Type B pancreatic cell (in vitro differentiated cells): Measurements from ENCODE around the gene SNTB2. TPM values are rescaled to one million over a fixed set of nuclear protein-coding genes. Genes with fewer than 3 reads are reported as not detected.
A peak's percentile ranks its signal among the peaks of the same experiment; 100 is the strongest.
"Not testable (repeated sequence)": the region's sequence is repeated elsewhere in the genome, so short reads cannot be mapped to it uniquely, and the experiment has no call there.

ENCODE experiments used
- DNase-seq: peaks from one replicate; pipeline ENCODE4 v3.0.0; 2021; ENCODE audit warnings: mixed read lengths; ENCODE audit not compliant: unreplicated experiment; ENCODE audit errors: extremely low spot score
- H3K27ac Mint-ChIP-seq: 2 replicates; pipeline ENCODE4 v1.8.0; 2021; ENCODE audit warnings: mild to moderate bottlenecking, mixed read lengths
- H3K27me3 Mint-ChIP-seq: 2 replicates; pipeline ENCODE4 v1.8.0; 2021; ENCODE audit warnings: mixed read lengths
- H3K36me3 Mint-ChIP-seq: 2 replicates; pipeline ENCODE4 v1.8.0; 2021; ENCODE audit warnings: mixed read lengths
- H3K4me1 Mint-ChIP-seq: one replicate; pipeline ENCODE4 v1.8.0; 2021; ENCODE audit warnings: mixed read lengths; ENCODE audit not compliant: unreplicated experiment
- H3K4me3 Mint-ChIP-seq: 2 replicates; pipeline ENCODE4 v1.8.0; 2021; ENCODE audit warnings: mild to moderate bottlenecking, mixed read lengths
- H3K9me3 Mint-ChIP-seq: 2 replicates; pipeline ENCODE4 v1.8.0; 2021; ENCODE audit warnings: mixed read lengths
- total RNA-seq: library from RNA; stranded (reverse); gene quantifications from 2 replicates; pipeline ENCODE4 v1.2.1, GENCODE V29; 2021; ENCODE audit warnings: low replicate concordance
- TF ChIP-seq, protein P1 (sequence below): fragments of 200-600 bp; sonication (generic); conservative IDR thresholded peaks from 2 replicates; pipeline ENCODE4 v1.5.0; 2021; ENCODE audit warnings: antibody characterized with exemption, mild to moderate bottlenecking

SNTB2 gene
- total RNA-seq, 1 donor from 2014 or later = 22.2 TPM

DNA sequence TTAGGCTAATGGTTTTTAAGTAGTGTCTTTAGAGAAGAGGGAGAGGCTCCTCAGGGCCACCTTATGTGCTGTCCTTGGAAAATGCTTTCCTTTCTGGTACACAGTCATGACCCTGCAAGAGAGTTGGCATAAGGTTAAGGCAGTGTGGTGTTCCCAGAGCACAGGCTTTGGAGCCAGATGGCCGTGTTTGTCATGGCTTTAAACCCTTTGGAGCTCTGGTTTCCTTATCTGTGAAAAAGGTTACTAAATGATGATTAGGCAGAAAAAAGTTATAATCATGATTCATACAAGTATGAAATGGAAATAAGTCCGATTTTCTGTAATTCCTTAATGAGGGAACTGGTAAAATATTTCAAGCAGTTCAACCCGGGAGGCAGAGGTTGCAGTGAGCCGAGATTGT, 41.3 kb upstream of the SNTB2 start:
- TF ChIP-seq, protein P1, sequence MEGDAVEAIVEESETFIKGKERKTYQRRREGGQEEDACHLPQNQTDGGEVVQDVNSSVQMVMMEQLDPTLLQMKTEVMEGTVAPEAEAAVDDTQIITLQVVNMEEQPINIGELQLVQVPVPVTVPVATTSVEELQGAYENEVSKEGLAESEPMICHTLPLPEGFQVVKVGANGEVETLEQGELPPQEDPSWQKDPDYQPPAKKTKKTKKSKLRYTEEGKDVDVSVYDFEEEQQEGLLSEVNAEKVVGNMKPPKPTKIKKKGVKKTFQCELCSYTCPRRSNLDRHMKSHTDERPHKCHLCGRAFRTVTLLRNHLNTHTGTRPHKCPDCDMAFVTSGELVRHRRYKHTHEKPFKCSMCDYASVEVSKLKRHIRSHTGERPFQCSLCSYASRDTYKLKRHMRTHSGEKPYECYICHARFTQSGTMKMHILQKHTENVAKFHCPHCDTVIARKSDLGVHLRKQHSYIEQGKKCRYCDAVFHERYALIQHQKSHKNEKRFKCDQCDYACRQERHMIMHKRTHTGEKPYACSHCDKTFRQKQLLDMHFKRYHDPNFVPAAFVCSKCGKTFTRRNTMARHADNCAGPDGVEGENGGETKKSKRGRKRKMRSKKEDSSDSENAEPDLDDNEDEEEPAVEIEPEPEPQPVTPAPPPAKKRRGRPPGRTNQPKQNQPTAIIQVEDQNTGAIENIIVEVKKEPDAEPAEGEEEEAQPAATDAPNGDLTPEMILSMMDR = no peak
- no peaks in the 10 kb centered on the region for H3K27me3 Mint-ChIP-seq
- H3K27ac Mint-ChIP-seq = no peak overlapping the region
- no peaks in the 10 kb centered on the region for H3K9me3 Mint-ChIP-seq
- H3K36me3 Mint-ChIP-seq = peaks cover 31% of the 10 kb centered on the region
- no peak for DNase-seq
- H3K4me1 Mint-ChIP-seq = no peaks in the 10 kb centered on the region
- H3K4me3 Mint-ChIP-seq = no peak overlapping the region

DNA sequence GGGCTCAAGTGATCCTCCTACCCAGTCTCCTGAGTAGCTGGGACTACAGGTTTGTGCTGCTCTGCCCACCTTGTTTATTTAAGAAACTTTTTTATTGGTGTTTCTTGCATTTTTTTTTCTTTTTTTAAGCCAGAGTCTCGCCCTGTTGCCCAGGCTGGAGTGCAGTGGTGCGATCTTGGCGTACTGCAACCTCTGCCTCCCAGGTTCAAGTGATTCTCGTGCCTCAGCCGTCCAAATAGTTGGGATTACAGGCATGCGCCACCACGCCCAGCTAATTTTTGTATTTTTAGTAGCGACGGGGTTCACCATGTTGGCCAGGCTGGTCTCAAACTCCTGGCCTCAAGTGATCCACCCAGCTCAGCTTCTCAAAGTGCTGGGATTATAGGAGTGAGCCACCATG, 37.3 kb upstream of the SNTB2 start:
- H3K9me3 Mint-ChIP-seq, DNase-seq, H3K27ac Mint-ChIP-seq, H3K4me3 Mint-ChIP-seq, H3K27me3 Mint-ChIP-seq, H3K4me1 Mint-ChIP-seq: not testable (repeated sequence)
- H3K36me3 Mint-ChIP-seq = peaks cover 24% of the 10 kb centered on the region

DNA sequence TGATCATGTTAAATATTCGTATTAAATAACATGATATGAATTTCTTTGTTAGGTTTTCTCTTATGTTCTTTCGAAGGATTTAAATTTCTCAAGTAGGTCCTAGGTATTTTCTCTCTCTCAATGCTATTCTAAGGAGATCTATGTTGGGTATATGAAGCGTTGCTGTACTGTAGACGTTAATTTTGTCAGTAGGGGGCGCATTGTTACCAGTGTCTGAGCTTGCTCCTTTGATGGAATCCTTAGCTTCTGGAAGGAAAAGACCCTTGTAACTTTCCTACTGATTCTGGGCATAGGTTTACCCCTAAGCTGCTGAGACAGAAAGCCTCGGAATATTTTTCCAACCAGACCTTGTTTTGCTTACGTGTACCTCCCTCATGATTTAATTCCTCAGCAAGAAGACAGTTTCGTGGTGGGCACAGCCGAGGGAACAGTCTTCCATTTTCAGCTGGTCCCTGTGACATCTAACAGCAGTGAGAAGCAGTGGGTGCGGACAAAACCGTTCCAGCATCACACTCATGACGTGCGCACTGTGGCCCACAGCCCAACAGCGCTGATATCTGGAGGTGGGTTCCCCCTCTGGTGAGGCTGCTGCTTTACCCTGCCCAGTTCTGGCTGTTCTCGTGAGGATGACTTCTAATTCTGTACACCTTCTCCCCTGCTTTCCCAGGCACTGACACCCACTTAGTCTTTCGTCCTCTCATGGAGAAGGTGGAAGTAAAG, 36.7 kb upstream of the SNTB2 start:
- no peaks in the 10 kb centered on the region for H3K4me1 Mint-ChIP-seq
- no peaks in the 10 kb centered on the region for H3K9me3 Mint-ChIP-seq
- H3K36me3 Mint-ChIP-seq = peaks cover 27% of the 10 kb centered on the region

DNA sequence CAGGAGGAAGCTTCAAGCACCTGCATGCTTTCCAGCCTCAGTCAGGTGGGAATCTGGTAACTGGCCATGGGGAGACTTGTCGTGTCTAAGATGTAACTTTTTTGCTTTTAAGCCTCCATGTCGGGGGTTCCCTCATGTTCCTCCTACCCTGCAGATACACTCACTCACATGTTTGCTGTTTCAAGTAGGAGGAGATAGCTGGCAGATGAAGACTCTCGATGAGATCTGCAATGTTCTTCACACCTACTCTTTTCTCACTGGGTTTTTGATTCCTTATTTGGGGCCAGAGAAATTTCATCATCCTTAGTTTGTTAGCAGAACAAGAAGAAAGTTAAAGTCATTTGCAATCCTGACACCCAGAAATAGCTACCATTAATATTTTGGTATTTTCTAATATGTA, 29.8 kb upstream of the SNTB2 start:
- Mint-ChIP-seq H3K4me3 (no peak overlapping the region), H3K4me1 (no peaks in the 10 kb centered on the region), H3K27me3 (no peaks in the 10 kb centered on the region), H3K9me3 (no peaks in the 10 kb centered on the region), H3K36me3 (peaks cover 46% of the 10 kb centered on the region), H3K27ac (no peak overlapping the region)
- DNase-seq = no peak
- TF ChIP-seq, protein P1 = no peak

More for the DNA sequence above, 36.7 kb upstream of the SNTB2 start:
- Mint-ChIP-seq H3K4me3 (no peak overlapping the region), H3K27ac (peak overlapping the region; percentile 12), H3K27me3 (no peaks in the 10 kb centered on the region)
- no peak for DNase-seq
- TF ChIP-seq, protein P1 = peak; percentile 88

DNA sequence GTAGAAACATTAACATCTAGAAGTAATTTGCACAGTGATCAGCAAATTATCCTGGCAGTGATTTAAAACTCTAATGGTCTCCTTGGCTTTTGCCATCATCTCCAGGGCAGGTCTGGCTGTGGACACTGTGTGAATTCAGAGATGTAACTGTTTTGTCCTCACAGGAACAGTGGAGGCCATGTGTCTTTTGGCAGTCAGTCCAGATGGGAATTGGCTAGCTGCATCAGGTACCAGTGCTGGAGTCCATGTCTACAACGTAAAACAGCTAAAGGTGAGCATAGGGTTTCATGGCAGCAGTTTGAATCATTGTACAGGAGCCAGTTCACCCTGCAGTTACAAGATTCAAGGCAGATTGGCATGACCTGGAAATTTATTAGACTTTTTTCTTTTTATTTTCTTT, 26.8 kb upstream of the SNTB2 start:
- Mint-ChIP-seq H3K27ac (no peak overlapping the region), H3K27me3 (no peaks in the 10 kb centered on the region), H3K4me3 (no peak overlapping the region), H3K9me3 (no peaks in the 10 kb centered on the region), H3K4me1 (no peaks in the 10 kb centered on the region), H3K36me3 (peaks cover 42% of the 10 kb centered on the region)
- TF ChIP-seq, protein P1 = no peak
- DNase-seq = no peak

DNA sequence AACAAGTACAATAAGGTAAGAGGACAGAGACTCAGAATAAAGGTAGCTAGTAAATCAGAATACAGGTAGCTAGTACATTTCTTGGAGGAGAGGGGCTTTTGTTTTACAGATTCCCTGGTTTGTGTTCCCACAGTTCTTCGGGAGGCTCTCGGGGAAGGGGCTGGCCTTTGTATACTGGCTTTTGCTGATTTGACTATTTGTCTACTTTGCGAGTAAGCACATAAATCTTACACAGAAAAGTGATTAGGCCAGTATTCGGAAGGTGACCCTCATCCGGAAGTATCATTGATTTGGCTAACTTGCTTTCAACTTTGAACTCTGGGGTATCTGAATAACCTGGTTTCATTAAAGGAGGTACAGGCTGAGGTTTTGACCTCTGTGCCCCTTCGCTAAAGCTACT, 21.4 kb upstream of the SNTB2 start:
- peaks cover 31% of the 10 kb centered on the region for H3K36me3 Mint-ChIP-seq
- no peak for DNase-seq
- H3K27ac Mint-ChIP-seq = no peak overlapping the region
- no peak overlapping the region for H3K4me3 Mint-ChIP-seq
- no peaks in the 10 kb centered on the region for H3K9me3 Mint-ChIP-seq
- H3K27me3 Mint-ChIP-seq = no peaks in the 10 kb centered on the region
- H3K4me1 Mint-ChIP-seq = peaks cover 5% of the 10 kb centered on the region
- TF ChIP-seq, protein P1 = no peak
